ENCODE measurements around the gene PKMYT1.

GRCh38 chr16:2950773-2951172 lies 29.5 kb downstream of the PKMYT1 start:
- TF ChIP-seq, protein P1, sequence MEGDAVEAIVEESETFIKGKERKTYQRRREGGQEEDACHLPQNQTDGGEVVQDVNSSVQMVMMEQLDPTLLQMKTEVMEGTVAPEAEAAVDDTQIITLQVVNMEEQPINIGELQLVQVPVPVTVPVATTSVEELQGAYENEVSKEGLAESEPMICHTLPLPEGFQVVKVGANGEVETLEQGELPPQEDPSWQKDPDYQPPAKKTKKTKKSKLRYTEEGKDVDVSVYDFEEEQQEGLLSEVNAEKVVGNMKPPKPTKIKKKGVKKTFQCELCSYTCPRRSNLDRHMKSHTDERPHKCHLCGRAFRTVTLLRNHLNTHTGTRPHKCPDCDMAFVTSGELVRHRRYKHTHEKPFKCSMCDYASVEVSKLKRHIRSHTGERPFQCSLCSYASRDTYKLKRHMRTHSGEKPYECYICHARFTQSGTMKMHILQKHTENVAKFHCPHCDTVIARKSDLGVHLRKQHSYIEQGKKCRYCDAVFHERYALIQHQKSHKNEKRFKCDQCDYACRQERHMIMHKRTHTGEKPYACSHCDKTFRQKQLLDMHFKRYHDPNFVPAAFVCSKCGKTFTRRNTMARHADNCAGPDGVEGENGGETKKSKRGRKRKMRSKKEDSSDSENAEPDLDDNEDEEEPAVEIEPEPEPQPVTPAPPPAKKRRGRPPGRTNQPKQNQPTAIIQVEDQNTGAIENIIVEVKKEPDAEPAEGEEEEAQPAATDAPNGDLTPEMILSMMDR (IDR thresholded peaks at IDR 0.05; ENCODE audit: insufficient read depth, low read length): no peak
- TF ChIP-seq GABPA (IDR thresholded peaks at IDR 0.05; ENCODE audit: low read depth) (no peak), POLR2AphosphoS5 (IDR thresholded peaks at IDR 0.05; ENCODE audit: low read depth) (no peak)

All from HL-60 (cell line).